NB4 (cell line): Measurements from ENCODE around the gene ZAP70.

Experiments used
- DNase-seq: peaks from one replicate; pipeline ENCODE4 v3.0.0; 2010; ENCODE audit warnings: low read depth
- H3K4me3 ChIP-seq: one replicate; pipeline ENCODE4 v1.5.1; 2011; ENCODE audit warnings: mild to moderate bottlenecking, low read depth, low read length, moderate library complexity
- MYC ChIP-seq: IDR thresholded peaks from 2 replicates; pipeline ENCODE4 v1.6.1; 2011; ENCODE audit warnings: low read depth, low read length
- POLR2A ChIP-seq: IDR thresholded peaks from 2 replicates; pipeline ENCODE4 v1.6.1; 2011; ENCODE audit warnings: mild to moderate bottlenecking; ENCODE audit not compliant: insufficient read length; ENCODE audit errors: extremely low read depth
- TF ChIP-seq, protein P1 (sequence below): IDR thresholded peaks from 2 replicates; pipeline ENCODE4 v1.6.1; 2011; ENCODE audit warnings: low read depth, low read length
- TF ChIP-seq, protein P2 (sequence below): IDR thresholded peaks from one replicate; pipeline ENCODE4 v1.5.1; 2012; ENCODE audit warnings: low read depth, low read length

ZAP70 gene

DNA sequence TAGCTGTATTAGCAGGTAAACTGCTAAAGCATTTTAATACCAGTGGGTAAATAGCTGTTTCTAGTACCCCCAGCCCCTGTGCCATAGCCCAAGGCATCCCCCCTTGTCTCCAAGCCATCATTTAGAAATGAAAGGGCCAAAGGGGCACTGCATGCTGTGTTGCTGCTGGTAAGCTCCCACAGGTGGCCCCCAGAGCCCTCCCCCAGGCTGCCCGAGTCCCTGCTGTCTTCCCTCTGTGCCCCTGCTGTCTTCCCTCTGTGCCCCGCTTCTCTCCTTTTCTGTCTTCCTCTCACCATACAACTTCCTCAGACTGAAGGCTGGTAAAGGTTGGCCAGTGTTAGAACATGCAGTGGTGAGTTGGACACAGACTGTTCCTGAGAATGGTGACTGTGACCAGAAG is 42.1 kb downstream of the ZAP70 start:
- DNase-seq: no peak
- TF ChIP-seq, protein P1, sequence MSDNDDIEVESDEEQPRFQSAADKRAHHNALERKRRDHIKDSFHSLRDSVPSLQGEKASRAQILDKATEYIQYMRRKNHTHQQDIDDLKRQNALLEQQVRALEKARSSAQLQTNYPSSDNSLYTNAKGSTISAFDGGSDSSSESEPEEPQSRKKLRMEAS: no peak
- no peak for TF ChIP-seq POLR2A
- no peak for TF ChIP-seq MYC
- TF ChIP-seq, protein P2, sequence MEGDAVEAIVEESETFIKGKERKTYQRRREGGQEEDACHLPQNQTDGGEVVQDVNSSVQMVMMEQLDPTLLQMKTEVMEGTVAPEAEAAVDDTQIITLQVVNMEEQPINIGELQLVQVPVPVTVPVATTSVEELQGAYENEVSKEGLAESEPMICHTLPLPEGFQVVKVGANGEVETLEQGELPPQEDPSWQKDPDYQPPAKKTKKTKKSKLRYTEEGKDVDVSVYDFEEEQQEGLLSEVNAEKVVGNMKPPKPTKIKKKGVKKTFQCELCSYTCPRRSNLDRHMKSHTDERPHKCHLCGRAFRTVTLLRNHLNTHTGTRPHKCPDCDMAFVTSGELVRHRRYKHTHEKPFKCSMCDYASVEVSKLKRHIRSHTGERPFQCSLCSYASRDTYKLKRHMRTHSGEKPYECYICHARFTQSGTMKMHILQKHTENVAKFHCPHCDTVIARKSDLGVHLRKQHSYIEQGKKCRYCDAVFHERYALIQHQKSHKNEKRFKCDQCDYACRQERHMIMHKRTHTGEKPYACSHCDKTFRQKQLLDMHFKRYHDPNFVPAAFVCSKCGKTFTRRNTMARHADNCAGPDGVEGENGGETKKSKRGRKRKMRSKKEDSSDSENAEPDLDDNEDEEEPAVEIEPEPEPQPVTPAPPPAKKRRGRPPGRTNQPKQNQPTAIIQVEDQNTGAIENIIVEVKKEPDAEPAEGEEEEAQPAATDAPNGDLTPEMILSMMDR: no peak
- H3K4me3 ChIP-seq: no peak overlapping the region

DNA sequence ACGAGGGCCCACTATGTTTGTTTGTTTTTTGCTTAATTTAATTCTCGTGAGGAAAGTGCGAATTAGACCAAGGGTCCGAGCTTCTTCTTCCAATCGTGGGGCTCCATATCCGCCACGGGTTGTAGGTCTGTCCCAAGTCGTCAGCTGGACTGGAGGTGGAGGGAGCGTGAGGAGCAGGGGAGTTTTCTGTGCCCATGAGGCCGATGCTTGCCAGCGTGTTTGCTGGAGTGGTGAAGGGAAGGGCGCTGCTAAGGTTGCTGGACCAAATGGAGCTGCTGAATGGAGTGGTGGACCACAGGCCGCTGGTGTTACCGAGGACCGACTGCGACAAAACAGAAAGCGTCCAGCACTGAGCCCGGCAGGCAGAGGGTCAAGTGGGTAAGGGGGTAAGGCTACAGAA is 43.7 kb downstream of the ZAP70 start:
- no peak overlapping the region for H3K4me3 ChIP-seq
- no peak for DNase-seq
- TF ChIP-seq, protein P2: no peak
- TF ChIP-seq POLR2A: no peak
- TF ChIP-seq, protein P1: no peak
- no peak for TF ChIP-seq MYC

DNA sequence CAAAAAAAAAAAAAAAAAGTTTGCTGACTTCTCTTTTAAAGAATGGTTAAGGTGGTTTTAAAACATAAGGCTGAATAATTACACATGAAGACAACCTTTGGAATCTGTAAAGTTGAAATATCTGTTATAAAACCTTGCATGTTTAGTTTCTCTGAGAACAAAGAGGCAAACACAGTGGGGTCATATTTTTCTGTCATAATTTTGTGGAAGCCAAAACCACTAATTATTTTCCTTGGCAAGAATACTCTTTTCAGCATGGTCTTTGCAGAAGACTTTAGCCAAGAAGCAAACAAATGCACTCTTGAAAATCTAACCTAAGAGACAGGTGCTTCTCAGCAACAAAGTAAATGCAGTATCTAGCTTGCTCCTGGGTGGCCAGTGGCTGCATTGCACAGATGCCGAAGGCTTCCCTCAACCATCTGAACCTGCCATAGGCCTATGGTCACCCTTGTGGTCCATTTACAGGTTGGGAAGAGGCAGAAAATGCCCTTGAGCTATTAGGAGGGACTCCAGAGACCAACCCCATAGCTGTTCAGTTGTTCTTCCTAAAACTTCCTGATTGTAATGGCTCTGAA is 44.8 kb downstream of the ZAP70 start:
- TF ChIP-seq, protein P1: no peak
- no peak for TF ChIP-seq POLR2A
- TF ChIP-seq MYC: no peak
- TF ChIP-seq, protein P2: no peak
- DNase-seq: no peak
- no peak overlapping the region for H3K4me3 ChIP-seq

DNA sequence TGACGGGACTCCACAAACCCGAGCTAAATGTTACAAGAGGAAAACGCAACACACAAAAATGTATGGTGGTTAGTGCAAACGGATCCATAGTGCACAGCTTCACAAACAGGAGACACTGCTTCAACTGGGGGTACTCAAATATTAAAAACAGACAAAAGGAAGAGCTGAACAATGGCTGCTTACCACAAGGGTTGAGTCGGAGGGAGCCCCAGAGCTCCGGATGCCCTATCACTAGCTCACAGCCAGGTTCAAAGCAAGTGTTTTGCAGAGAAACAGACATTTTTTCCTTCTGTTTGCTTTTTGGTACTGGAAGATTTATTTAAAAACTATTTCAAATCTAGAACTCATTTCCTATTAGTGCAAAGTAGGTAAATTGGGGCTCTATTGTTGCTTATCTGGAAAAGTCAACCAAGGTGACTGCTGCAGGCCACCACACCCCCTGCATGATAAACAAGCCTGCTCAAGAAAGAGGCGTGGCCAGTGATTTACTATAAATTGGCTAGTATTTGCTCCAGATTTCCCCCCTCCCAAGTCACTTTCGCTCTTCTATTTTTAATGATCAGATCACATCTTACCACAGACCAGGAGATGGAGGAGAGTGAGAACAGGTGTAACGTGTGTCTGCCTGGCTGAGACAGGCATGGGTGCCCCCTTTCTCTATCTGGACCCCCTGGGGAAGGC is 46.5 kb downstream of the ZAP70 start:
- TF ChIP-seq MYC: no peak
- no peak overlapping the region for H3K4me3 ChIP-seq
- no peak for DNase-seq

DNA sequence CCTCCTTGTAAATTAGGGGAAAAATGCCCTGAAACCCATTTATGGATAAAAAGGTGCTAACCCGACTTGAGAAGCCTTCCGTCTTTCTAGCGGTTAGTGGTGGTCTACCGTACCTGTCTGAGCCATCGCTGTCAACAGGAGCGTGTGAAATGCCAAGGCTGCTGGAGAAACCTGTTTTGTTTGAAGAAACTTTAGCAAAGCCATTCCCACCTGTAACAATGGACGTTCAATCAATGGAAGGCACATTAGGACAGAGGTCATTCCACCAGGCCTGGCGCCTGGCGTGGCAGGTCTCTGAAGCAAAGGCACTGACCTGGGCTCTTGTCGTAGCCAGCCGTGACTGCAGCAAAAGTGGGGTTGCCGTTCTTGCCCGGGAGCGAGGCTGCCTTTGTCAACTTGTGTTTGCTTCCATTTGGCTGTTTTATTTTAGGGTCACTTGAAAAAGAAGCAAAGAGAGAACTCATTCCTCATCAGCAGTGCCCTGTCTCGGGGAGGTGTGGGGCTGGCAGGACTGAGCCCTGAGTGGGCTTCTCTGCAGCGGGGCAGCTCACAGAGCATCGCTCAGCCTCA is 47.2 kb downstream of the ZAP70 start:
- no peak overlapping the region for H3K4me3 ChIP-seq
- TF ChIP-seq MYC (no peak), POLR2A (no peak)
- TF ChIP-seq, protein P1: no peak
- TF ChIP-seq, protein P2: no peak
- no peak for DNase-seq

DNA sequence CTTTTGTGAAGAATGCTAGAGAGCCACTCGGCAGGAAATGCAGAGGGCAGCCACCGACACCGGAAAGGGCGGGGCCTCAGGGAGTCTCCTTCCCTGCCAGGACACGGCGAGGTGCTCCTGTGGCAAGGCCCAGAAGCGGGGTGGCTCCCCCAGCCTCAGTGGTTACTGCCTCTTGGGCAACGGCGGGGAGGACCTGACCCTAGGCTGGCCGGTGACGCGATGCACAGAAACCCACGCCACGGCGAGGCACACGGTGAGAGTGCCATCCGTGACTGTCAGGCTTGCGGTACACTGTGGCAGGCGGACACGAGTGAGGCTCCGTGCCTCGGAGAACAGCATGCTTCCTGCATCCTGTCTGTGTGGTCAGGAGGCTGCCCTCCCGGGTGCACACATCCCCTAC is 47.8 kb downstream of the ZAP70 start:
- TF ChIP-seq, protein P2: no peak
- no peak for TF ChIP-seq POLR2A
- no peak for TF ChIP-seq MYC
- TF ChIP-seq, protein P1: no peak
- H3K4me3 ChIP-seq: no peak overlapping the region
- DNase-seq: no peak
